Adrenal gland (tissue), 5 donors: ENCODE data around the gene TRMT1.

Experiments used
- POLR2A ChIP-seq, 2 donors: fragments of 450-650 bp; IDR thresholded peaks; one replicate each; pipeline ENCODE4 v1.6.1; 2017; ENCODE audit warnings: antibody characterized with exemption in 2 of 2, mild to moderate bottlenecking in 2 of 2, moderate library complexity in 1 of 2
- TF ChIP-seq, protein P1 (sequence below), 6 experiments: fragments of 450-650 bp in 4 of 6; fragments of 200-600 bp in 2 of 6; sonication (generic) in 1 of 6; IDR thresholded peaks; 1 replicate in 5 of 6; 2 replicates in 1 of 6; pipeline versions ENCODE4 v1.5.1 to v1.8.0; 2016 to 2021; ENCODE audit warnings: antibody characterized with exemption in 6 of 6, mild to moderate bottlenecking in 2 of 6, moderate library complexity in 1 of 6
- donor health status: DM: no; HTN: no; CAD: no.

DNA sequence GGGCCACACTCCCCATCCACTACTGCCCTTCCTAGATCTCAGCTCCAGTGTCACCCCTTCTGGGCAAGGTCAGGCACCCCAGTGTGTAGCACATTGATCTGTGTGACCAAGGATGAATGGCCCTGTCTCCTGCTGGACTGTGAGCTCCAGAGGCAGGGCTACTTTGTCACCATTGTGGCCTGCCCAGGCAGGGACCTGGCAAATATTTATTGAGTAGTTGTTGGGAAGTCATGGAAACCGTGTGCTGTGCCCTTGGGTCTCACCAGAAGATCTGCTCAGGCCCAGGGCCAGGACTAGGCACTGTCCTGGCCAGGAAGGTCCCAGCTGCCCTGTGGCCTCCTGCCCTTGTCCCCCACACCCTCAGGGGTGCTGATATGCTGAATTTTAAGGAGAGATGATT, 12.0 kb upstream of the TRMT1 start:
- TF ChIP-seq, protein P1, sequence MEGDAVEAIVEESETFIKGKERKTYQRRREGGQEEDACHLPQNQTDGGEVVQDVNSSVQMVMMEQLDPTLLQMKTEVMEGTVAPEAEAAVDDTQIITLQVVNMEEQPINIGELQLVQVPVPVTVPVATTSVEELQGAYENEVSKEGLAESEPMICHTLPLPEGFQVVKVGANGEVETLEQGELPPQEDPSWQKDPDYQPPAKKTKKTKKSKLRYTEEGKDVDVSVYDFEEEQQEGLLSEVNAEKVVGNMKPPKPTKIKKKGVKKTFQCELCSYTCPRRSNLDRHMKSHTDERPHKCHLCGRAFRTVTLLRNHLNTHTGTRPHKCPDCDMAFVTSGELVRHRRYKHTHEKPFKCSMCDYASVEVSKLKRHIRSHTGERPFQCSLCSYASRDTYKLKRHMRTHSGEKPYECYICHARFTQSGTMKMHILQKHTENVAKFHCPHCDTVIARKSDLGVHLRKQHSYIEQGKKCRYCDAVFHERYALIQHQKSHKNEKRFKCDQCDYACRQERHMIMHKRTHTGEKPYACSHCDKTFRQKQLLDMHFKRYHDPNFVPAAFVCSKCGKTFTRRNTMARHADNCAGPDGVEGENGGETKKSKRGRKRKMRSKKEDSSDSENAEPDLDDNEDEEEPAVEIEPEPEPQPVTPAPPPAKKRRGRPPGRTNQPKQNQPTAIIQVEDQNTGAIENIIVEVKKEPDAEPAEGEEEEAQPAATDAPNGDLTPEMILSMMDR (IDR thresholded peaks at IDR 0.05): no peak
- no peak for TF ChIP-seq POLR2A (IDR thresholded peaks at IDR 0.05)
